GM18519 (cell line): ENCODE data around the gene TDRD1.
"Not testable (repeated sequence)": the region's sequence is repeated elsewhere in the genome, so short reads cannot be mapped to it uniquely, and the experiment has no call there.

Experiments
- ATAC-seq: cut with Tn5 transposase; IDR thresholded peaks from one replicate; pipeline ENCODE4 v1.9.1; 2021; ENCODE audit warnings: mild to moderate bottlenecking, moderate library complexity; ENCODE audit not compliant: unreplicated experiment, low FRiP score

TDRD1 gene, protein sequence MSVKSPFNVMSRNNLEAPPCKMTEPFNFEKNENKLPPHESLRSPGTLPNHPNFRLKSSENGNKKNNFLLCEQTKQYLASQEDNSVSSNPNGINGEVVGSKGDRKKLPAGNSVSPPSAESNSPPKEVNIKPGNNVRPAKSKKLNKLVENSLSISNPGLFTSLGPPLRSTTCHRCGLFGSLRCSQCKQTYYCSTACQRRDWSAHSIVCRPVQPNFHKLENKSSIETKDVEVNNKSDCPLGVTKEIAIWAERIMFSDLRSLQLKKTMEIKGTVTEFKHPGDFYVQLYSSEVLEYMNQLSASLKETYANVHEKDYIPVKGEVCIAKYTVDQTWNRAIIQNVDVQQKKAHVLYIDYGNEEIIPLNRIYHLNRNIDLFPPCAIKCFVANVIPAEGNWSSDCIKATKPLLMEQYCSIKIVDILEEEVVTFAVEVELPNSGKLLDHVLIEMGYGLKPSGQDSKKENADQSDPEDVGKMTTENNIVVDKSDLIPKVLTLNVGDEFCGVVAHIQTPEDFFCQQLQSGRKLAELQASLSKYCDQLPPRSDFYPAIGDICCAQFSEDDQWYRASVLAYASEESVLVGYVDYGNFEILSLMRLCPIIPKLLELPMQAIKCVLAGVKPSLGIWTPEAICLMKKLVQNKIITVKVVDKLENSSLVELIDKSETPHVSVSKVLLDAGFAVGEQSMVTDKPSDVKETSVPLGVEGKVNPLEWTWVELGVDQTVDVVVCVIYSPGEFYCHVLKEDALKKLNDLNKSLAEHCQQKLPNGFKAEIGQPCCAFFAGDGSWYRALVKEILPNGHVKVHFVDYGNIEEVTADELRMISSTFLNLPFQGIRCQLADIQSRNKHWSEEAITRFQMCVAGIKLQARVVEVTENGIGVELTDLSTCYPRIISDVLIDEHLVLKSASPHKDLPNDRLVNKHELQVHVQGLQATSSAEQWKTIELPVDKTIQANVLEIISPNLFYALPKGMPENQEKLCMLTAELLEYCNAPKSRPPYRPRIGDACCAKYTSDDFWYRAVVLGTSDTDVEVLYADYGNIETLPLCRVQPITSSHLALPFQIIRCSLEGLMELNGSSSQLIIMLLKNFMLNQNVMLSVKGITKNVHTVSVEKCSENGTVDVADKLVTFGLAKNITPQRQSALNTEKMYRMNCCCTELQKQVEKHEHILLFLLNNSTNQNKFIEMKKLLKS

DNA sequence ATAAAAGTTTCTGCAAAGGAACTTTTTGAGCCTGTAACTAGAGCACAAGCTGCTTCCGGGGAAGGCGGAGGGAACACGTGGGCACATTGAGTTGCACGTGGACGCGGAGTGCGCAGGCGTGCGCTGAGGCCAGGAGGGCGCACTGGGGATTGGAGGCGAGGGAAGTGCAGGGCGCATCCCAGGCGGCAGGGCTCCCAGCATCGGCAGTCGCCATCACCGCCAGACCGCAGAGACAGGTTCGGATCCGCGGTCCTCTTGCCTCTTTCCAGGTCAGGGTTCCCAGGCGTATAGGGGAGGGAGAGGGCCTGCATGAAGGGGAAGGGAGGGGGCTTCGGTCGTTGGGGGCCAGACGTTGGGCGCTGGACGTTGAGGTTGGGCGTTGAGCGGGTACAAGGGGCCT, at the start of gene TDRD1:
TSS of gene TDRD1 (plus strand) at position 206 of the 400 bp plus-strand sequence. CDS start 8,479 bp downstream, outside the sequence.
- ATAC-seq = no peak

DNA sequence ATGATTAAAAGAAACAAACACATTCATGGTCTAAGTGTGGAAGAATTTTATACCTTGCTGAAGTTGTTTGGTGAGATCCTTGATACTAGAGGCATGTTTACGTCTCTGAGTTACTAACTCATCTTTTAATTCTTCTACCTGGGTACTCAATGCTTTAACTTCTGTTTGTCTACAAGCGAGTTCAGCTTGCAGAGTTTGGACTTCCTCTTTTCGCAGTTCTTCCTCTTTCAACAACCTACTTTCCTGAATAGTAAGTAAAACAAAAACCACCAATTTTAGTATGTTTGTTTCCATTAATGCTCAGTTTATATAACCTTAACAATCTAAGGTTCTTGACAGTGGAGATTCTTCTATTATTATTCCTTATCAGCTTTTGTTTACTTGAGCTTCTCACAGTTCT, 48.1 kb upstream of the TDRD1 start:
- peak; percentile 64 for ATAC-seq

DNA sequence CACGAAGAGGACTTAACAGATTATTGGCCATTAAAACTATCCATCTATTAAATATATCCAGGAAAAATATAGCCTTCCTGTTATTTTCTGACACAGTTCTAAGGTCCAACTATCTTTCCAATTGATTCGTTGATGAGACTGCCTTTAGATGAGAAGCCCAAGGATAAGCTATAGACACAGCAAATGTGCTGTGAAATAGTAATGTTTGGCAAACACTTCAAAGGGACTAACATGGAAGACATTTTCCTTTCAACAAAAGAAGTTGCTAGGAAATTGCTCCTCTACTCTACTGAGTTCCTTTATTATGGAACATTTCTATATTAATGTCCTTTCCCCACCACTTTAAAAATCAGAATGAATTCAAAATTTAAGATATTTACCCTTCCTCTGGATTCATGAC, 43.7 kb upstream of the TDRD1 start:
- no peak for ATAC-seq

DNA sequence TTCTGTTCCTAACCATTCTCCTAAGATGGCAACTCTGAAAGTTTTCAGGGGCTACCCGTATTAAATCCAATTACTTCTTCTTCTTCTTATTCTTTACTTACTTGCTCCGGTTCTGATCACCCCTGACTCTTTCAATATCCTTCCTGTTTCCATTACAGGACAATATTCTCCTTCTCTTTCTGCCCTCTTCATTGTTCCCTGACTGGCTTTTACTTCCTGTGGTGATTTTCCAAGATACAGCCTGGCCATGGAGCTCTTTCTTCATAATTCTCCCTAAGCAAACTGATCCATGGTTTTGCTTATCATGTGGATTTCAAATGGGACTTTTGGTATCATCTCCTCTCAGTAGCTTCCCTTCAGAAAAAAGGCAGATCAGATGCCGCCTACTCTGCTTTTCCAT, 40.6 kb upstream of the TDRD1 start:
- ATAC-seq = no peak

DNA sequence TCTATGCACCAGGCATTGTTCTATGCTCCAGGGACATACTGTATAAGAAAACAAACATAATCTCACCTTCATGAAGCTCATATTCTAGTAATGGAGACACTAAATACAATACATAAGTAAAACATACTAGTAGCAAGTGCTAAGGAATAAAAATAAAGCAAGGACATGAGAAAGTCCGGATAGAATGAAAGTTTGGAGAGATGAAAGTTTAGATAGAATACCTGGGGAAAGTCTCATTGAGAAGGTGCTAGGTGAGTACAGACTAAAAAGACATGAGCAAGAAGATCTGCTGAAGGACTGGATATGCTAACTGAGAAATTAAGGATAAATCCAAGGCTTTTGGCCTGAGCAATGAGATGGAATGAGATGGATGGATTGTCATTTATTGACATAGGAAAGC, 39.1 kb upstream of the TDRD1 start:
- no peak for ATAC-seq

DNA sequence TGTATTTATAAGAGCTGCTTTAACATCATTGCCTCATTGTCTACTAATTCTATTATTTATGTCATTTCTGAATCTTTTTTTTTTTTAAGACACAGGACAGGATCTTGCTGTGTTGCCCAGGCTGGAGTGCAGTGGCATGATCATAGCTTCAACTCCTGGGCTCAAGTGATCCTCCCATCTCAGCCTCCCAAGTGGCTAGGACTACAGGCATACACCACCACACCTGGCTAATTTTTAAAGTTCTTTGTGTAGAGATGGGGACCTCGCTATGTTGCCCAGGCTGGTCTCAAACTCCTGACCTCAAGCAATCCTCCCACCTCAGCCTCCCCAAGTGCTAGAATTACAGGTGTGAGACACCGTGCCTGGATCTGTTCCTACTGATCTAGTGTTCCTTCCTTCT, 38.3 kb upstream of the TDRD1 start:
- ATAC-seq = not testable (repeated sequence)

DNA sequence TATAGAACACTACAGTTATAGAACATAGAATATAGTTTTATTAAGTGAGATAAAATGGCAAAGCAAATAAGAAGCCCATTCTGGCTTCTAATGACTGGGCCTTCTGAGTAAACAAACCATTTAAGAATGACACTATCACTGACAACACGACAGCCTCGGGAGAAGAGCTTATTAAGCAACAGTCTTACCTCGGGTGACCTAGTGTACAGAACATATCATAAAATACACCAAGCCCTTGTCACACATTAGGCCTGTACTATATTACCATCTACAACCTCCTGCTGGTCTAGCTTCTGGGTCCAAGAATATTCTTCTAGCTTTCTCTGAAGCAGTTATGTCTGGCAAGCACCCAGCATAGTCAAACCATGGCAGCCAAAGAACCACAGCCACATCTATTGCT, 37.1 kb upstream of the TDRD1 start:
- ATAC-seq = no peak

DNA sequence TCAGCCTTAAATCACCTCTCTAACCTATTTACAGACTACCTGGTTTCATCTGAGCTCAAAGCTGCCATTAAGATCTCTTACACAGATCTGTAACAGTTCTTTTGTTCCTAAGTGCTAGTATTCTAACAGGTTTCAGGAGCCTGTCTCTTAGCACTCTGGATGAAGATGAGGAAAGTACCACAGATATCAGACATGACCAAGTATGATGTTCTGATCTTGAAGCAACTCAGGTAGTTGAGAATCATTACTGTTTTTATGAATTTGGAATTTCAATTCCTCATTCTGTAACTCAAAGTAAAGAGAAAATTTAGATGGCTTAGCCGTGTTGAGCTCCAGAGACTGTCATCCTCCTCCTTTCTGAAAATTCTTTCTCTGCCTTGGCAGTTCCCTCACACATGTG, 36.0 kb upstream of the TDRD1 start:
- ATAC-seq = no peak

DNA sequence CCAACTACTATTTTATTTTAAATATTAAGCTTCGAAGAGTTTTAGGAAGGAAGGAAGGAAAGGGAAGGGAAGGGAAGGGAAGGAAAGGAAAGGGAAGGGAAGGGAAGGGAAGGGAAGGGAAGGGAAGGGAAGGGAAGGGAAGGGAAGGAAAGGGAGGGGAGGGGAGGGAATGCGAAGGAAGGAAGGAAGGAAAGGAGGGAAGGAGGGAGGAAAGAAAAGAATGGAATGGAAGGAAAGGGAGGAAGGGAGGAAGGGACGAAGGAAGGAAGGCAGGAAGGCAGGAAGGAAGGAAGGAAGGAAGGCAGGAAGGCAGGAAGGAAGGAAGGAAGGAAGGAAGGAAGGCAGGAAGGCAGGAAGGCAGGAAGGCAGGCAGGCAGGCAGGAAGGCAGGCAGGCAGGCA, 29.7 kb upstream of the TDRD1 start:
- ATAC-seq = not testable (repeated sequence)

DNA sequence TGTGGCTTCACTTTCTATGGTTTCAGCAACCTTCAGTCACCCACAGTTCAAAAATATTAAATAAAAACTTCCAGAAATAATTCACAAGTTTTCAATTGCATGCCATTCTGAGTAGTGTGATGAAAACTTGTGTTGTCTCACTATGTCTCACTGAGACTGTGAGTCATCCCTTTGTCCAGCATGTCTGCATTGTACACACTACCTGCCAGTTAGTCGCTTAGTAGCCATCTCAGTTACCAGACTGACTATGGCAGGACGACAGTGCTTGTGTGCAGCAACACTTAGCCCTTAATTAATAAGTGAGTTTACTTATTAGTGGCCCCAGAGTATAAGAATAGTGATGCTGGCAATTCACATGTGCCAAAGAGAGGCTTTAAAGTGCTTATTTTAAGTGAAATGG, 27.7 kb upstream of the TDRD1 start:
- no peak for ATAC-seq

DNA sequence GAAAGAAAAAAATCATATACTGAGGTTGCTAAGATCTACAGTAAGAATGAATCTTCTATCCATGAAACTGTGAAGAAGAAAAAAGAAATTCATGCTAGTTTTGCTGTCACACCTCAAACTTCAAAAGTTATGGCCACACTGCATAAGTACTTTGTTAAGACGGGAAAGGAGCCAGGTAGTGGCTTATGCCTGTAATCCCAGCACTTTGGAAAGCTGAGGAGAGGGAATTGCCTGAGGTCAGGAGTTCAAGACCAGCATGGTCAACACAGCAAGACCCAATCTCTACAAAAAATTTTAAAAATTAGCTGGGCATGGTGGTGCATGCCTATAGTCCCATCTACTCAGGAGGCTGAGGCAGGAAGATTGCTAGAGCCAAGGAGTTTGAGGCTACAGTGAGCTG, 27.3 kb upstream of the TDRD1 start:
- ATAC-seq = no peak

DNA sequence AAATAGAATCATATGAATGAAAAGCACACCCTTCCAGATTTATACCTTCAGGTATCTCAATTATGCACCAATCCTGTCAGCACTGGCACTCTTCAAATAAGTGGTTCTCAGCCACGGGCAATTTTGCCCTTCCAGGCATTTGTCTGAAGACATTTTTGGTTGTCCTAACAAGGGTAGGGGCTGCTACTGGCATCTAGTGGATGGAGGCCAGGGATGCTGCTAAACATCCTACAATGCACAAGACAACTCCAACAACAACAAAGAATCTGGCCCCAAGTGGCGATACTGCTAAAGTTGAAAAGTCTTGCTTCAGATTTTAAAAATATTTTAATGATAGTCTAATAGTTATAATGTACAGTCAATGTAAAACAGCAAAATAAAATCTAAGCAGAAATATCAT, 21.2 kb upstream of the TDRD1 start:
- ATAC-seq = no peak

DNA sequence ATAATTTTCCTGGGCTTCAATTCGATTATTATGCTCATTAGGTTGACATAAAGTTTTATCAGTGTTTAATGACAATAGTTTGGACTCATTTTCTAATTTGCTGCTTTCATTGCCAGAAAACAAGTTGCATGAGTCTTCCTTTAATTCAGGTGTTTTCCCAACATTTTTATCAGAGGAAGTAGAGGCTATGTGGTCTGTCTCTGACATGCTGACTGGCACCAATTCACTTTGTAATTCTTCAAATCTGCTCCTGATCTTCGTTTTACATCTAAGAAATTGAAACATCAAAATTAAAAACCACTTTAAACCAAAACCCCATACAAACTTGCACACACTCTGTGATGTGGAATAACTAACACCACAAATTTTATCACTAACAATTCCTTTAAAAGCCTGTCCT, 16.1 kb upstream of the TDRD1 start:
- no peak for ATAC-seq

DNA sequence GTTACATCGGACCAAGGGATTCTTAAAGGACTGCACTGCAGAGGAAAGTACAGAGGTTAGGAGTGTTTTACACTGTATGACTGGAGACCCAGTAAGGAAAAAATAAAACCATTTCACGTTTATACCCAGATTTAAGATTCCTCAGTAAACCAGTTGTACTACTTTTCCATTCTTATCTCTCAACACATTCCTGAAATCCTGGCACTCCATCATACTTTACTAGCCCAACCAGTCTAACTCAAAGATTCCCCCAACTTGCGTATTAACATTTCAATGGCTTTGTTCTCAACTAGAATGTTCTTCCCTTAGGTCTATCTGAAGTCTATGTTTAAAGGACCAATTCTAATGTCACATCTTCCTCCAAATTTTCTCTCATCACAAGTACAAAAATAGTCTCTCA, 13.1 kb upstream of the TDRD1 start:
- ATAC-seq = no peak

DNA sequence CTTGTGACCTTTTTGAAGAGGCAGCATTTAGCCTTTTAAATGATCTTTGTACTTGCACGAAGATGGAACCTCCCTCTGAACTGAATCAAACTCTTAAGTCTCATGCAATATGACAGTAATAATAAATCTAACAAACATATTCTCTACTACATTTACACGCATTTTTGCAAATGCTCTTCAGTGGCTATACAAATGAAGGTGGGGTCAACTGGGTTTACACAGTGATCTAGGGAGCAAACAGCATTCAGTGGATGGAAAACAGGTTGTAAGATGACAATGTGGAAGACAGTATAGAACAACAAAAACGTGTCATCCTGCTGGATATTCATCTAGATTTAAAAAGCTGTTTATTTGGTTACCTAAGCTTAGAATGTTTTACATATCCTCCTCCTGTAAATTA, 12.7 kb upstream of the TDRD1 start:
- no peak for ATAC-seq

DNA sequence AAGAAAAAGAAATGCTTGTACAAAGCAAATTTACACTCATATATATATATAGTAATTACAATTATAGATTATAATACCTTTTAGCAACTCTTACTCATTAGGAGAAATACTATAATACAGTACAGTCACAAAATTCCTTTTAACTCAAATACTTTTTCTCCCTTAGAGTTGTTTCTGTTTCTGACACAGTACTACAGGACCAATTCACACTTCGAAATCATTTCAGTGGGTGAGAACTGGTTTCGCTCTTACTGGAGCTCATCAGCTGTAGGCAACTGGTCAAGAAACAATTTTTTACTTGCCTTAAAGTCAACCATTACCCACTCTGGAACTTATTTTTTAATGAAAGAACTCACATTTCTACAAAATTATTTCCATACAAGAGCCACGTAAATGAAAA, 11.2 kb upstream of the TDRD1 start:
- ATAC-seq = no peak

DNA sequence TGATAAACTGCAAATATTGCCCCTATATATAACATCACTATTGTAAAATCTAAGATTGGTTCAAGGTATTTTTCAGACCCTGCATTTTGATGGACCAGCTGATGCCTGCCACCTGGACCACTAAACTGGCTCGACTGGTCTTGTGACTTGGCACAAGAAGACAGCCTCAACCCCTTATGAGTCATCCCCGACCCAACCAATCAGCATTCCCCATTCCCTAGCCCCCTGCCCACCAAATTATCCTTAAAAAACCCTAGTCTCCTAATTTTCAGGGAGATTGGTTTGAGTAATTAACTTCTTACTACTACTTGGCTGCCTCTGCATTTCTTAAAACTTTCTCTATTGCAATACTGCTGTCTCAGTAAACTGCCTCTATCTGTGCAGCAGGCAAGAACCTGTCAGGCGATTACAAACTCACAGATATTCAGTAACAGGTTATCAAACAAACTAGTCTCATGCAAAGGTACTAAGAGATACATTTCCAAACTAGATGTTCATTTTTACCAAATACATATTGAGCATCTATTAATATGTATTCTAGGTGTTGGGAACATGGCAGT, 10.6 kb upstream of the TDRD1 start:
- ATAC-seq = no peak

DNA sequence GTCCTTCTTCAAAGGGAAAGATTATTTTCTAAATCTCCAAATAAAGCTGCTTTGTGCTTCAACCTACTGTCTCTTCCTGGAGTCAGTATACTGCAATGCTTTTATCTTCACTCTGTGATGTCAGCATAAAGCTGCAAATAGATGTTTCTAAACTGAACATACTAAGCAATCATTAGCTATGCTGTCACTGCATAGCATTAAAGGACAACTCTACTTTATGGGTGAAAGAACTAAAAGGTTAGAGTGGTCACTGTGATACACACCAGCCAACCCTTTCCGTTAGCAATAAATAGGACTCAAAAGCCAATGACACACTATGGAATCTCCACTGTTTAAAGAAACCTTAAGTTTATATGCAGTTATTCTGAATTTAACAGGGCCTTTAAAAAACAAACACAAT, 6.9 kb upstream of the TDRD1 start:
- ATAC-seq = no peak

DNA sequence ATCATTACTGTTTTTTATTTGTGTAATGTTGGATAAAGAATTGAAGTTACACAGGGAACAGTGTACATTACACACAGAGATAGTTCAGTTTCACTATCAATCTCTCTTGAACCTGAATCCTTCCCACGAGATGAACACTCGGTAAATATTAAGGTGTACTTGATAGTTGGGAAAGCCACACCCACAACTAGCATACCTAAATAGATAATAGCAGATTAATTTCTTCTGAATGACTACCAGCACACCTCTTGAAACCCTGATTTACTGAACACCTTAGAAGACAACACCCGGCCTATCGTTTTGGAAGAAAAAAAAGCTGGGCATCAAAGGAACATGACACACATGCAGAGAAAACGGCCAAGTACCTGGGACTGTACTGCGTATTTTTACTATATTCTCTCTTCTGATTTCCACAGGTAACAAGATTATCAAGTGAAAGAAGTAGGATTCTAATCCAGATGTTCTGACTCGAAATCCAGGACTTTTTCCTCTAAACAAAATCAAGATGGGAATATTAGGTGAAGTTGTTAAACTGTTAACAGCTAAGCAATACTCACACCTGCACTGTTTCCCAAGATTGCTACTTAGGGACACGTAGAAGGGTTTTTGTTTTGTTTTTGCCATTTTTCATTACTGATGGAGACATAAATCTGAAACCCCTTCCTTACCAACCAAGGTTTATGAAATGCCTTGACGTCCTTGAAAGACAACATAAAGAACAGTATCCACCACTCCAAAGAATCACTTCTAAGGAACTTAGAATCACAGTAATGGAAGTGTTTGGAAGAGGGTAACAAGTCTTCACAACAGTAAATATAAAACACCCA, 6.2 kb upstream of the TDRD1 start:
- ATAC-seq = no peak

DNA sequence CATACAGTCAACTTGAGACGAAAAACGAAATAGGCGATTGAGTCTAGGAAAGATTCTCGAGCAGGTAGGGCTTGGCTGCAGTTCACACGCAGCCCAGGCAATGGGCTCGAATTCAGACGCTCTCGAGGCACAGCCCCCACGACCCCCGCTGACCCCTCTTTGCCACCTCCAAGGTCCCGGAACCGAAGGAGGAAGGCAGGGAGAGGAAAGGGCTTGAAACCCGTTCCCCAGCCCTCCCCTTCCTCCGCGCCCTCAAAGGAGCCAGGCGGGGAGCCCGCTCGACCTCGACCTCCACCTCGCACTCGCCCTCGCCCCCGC, 5.6 kb upstream of the TDRD1 start:
- ATAC-seq = no peak
